Caco-2 (cell line): Measurements from ENCODE around the gene PAX5. TPM values are rescaled to one million over a fixed set of nuclear protein-coding genes. Genes with fewer than 3 reads are reported as not detected.

Experiments
- BruUV-seq: library from RNA; stranded (reverse); fragments of 400-500 nt; replicated peaks from 2 replicates; lab custom pipeline; 2021; lab: Mats Ljungman, UMichigan
- CTCF ChIA-PET: fragments of 300-600 bp; sonication (Branson Sonifier 250); formaldehyde crosslinking; loops from one replicate; lab custom pipeline; 2022; ENCODE audit warnings: antibody characterized with exemption; lab: Charles Lee
- POLR2A ChIA-PET: fragments of 300-600 bp; sonication (Branson Sonifier 250); formaldehyde crosslinking; loops from one replicate; lab custom pipeline; 2022; ENCODE audit warnings: antibody characterized with exemption; lab: Charles Lee
- DNase-seq, 2 experiments: peaks; one replicate each; pipeline versions ENCODE4 v3.0.0 to v3.0.0-alpha.2; 2020 to 2022
- H3K27me3 ChIP-seq: replicated peaks from 2 replicates; pipeline ENCODE4 v1.6.0; 2011; ENCODE audit warnings: low read length; ENCODE audit not compliant: control insufficient read depth, insufficient read depth
- H3K36me3 ChIP-seq: 2 replicates; pipeline ENCODE4 v1.5.1; 2011; ENCODE audit warnings: low read length; ENCODE audit not compliant: control insufficient read depth, insufficient read depth
- H3K4me1 ChIP-seq: fragments of 250-450 bp; sonication (Bioruptor Pico); 2 replicates; pipeline ENCODE4 v1.5.1; 2020; ENCODE audit warnings: mild to moderate bottlenecking
- H3K4me3 ChIP-seq: 2 replicates; pipeline ENCODE4 v1.5.1; 2011; ENCODE audit warnings: low read depth, mild to moderate bottlenecking, control low read depth, low read length
- H3K9me3 ChIP-seq: fragments of 250-450 bp; sonication (Bioruptor Pico); 2 replicates; pipeline ENCODE4 v1.5.1; 2020; ENCODE audit warnings: mild to moderate bottlenecking, moderate library complexity
- H3K27ac Mint-ChIP-seq: one replicate; pipeline ENCODE4 v1.8.0; 2022; ENCODE audit warnings: mixed read lengths; ENCODE audit not compliant: unreplicated experiment
- H3K27me3 Mint-ChIP-seq: one replicate; pipeline ENCODE4 v1.8.0; 2022; ENCODE audit warnings: mixed read lengths; ENCODE audit not compliant: insufficient read depth, unreplicated experiment
- H3K36me3 Mint-ChIP-seq: one replicate; pipeline ENCODE4 v1.8.0; 2022; ENCODE audit warnings: mild to moderate bottlenecking, mixed read lengths; ENCODE audit not compliant: insufficient read depth, unreplicated experiment
- H3K4me1 Mint-ChIP-seq: one replicate; pipeline ENCODE4 v1.8.0; 2022; ENCODE audit warnings: low read depth, mixed read lengths; ENCODE audit not compliant: unreplicated experiment
- H3K4me3 Mint-ChIP-seq: one replicate; pipeline ENCODE4 v1.8.0; 2022; ENCODE audit warnings: mild to moderate bottlenecking, moderate library complexity, mixed read lengths; ENCODE audit not compliant: unreplicated experiment
- H3K9me3 Mint-ChIP-seq: one replicate; pipeline ENCODE4 v1.8.0; 2022; ENCODE audit warnings: mixed read lengths; ENCODE audit not compliant: unreplicated experiment
- CTCF ChIP-seq, 2 experiments: fragments of 200-600 bp in 1 of 2; IDR thresholded peaks; 1 replicate in 1 of 2; 2 replicates in 1 of 2; pipeline versions ENCODE4 v1.5.1 to v1.8.0; 2011 to 2022; ENCODE audit warnings: antibody characterized with exemption in 1 of 2, control low read depth in 1 of 2, inconsistent platforms in 1 of 2, low read depth in 1 of 2, low read length in 1 of 2, mild to moderate bottlenecking in 1 of 2, moderate library complexity in 1 of 2; ENCODE audit not compliant: insufficient read depth in 1 of 2, severe bottlenecking in 1 of 2, unreplicated experiment in 1 of 2
- intact Hi-C: fragments of 100-400 bp; cut with micrococcal nuclease; formaldehyde crosslinking; loops from one replicate; pipeline ENCODE4 v1.10.0; 2022; ENCODE audit not compliant: unreplicated experiment
- total RNA-seq: library from RNA; stranded (reverse); gene quantifications from 2 replicates; pipeline ENCODE4 v1.2.3, GENCODE V29; 2022

Gene PAX5
- total RNA-seq, 1 experiment from 2014 or later, result not detected

- no TSS peak for BruUV-seq
- Mint-ChIP-seq H3K4me3 (no peak overlapping the region), H3K27ac (no peak overlapping the region), H3K36me3 (no peaks in the 10 kb centered on the region), H3K4me1 (peaks cover 6% of the 10 kb centered on the region), H3K9me3 (peaks cover 8% of the 10 kb centered on the region), H3K27me3 (peaks cover 4% of the 10 kb centered on the region)
- Histone ChIP-seq H3K4me1 (no peaks in the 10 kb centered on the region), H3K36me3 (no peaks in the 10 kb centered on the region), H3K9me3 (no peaks in the 10 kb centered on the region), H3K4me3 (no peak overlapping the region), H3K27me3 (no peaks in the 10 kb centered on the region)
- ChIA-PET CTCF (interaction anchor here (1.4 to 2.2 kb wide), 4 partner anchors 11 to 118 kb away, joined by 7 to 18 read pairs (median 8); no protein-coding TSS in a partner anchor), POLR2A (no interaction called here)
- intact Hi-C loops, result loop anchor here (5.0 kb wide), 1 partner anchor 33 kb away; no protein-coding TSS in a partner anchor
- no peak for TF ChIP-seq CTCF (IDR thresholded peaks at IDR 0.05; ENCODE audit: insufficient read depth in 1 of 2, low read depth in 1 of 2, low read length in 1 of 2, severe bottlenecking in 1 of 2, unreplicated experiment in 1 of 2)
- no peak for DNase-seq
Observed at GRCh38 chr9:36874261-36874660, 159.8 kb downstream of the PAX5 start.

GRCh38 chr9:36873247-36873875 is 160.7 kb downstream of the PAX5 start:
- no peak overlapping the region for H3K4me3 Mint-ChIP-seq
- no peaks in the 10 kb centered on the region for H3K36me3 ChIP-seq
- H3K4me3 ChIP-seq, result no peak overlapping the region
- H3K4me1 ChIP-seq, result peaks cover 6% of the 10 kb centered on the region
- CTCF ChIA-PET, result interaction anchor here (0.6 to 2.2 kb wide), 17 partner anchors 12 to 501 kb away, joined by 3 to 19 read pairs (median 5); no protein-coding TSS in a partner anchor
- DNase-seq, result peak; percentile 71 to 74
- no peaks in the 10 kb centered on the region for H3K9me3 ChIP-seq
- H3K27me3 ChIP-seq, result no peaks in the 10 kb centered on the region
- peaks cover 10% of the 10 kb centered on the region for H3K9me3 Mint-ChIP-seq
- H3K36me3 Mint-ChIP-seq, result no peaks in the 10 kb centered on the region
- peaks cover 9% of the 10 kb centered on the region for H3K4me1 Mint-ChIP-seq
- no TSS peak for BruUV-seq
- no peak overlapping the region for H3K27ac Mint-ChIP-seq
- POLR2A ChIA-PET, result no interaction called here
- TF ChIP-seq CTCF (IDR thresholded peaks at IDR 0.05; ENCODE audit: insufficient read depth in 1 of 2, low read depth in 1 of 2, low read length in 1 of 2, severe bottlenecking in 1 of 2, unreplicated experiment in 1 of 2), result peak; percentile 91 to 94
- peaks cover 4% of the 10 kb centered on the region for H3K27me3 Mint-ChIP-seq
- intact Hi-C loops, result loop anchor here (1.0 to 5.0 kb wide), 2 partner anchors 34 to 118 kb away; no protein-coding TSS in a partner anchor

GRCh38 chr9:36872641-36873040 is 161.4 kb downstream of the PAX5 start:
- no peak for DNase-seq
- intact Hi-C loops, result loop anchor here (1.0 to 5.0 kb wide), 2 partner anchors 35 to 119 kb away; no protein-coding TSS in a partner anchor
- H3K27ac Mint-ChIP-seq, result no peak overlapping the region
- Histone ChIP-seq H3K4me1 (peaks cover 13% of the 10 kb centered on the region), H3K4me3 (no peak overlapping the region), H3K36me3 (no peaks in the 10 kb centered on the region), H3K27me3 (no peaks in the 10 kb centered on the region), H3K9me3 (no peaks in the 10 kb centered on the region)
- CTCF ChIA-PET, result interaction anchor here (0.6 to 2.2 kb wide), 17 partner anchors 12 to 501 kb away, joined by 3 to 19 read pairs (median 5); no protein-coding TSS in a partner anchor
- H3K9me3 Mint-ChIP-seq, result peaks cover 10% of the 10 kb centered on the region
- H3K4me3 Mint-ChIP-seq, result no peak overlapping the region
- peaks cover 17% of the 10 kb centered on the region for H3K4me1 Mint-ChIP-seq
- no peaks in the 10 kb centered on the region for H3K36me3 Mint-ChIP-seq
- POLR2A ChIA-PET, result no interaction called here
- BruUV-seq, result no TSS peak
- peaks cover 4% of the 10 kb centered on the region for H3K27me3 Mint-ChIP-seq
- TF ChIP-seq CTCF (IDR thresholded peaks at IDR 0.05; ENCODE audit: insufficient read depth in 1 of 2, low read depth in 1 of 2, low read length in 1 of 2, severe bottlenecking in 1 of 2, unreplicated experiment in 1 of 2), result no peak
